AG04450 (cell line): ENCODE data around the gene FYN. TPM values are rescaled to one million over a fixed set of nuclear protein-coding genes. Genes with fewer than 3 reads are reported as not detected.

ENCODE experiments used
- CTCF ChIA-PET: fragments of 300-600, 350-600 bp; formaldehyde crosslinking; extraction: SDS; loops from one replicate; lab custom pipeline; 2022; ENCODE audit warnings: antibody characterized with exemption, inconsistent platforms; lab: Charles Lee
- POLR2A ChIA-PET: fragments of 350-600 bp; formaldehyde crosslinking; extraction: SDS; loops from one replicate; lab custom pipeline; 2021; ENCODE audit warnings: antibody characterized with exemption, inconsistent platforms; lab: Yijun Ruan, JAX
- DNase-seq: peaks from one replicate; pipeline ENCODE4 v3.0.0-alpha.2; 2011; ENCODE audit warnings: low read depth, low spot score
- H3K27ac ChIP-seq: one replicate; pipeline ENCODE4 v1.5.1; 2012; ENCODE audit warnings: low read depth, low read length, control low read depth
- H3K27me3 ChIP-seq: one replicate; pipeline ENCODE4 v1.6.0; 2012; ENCODE audit warnings: low read length; ENCODE audit not compliant: control insufficient read depth, insufficient read depth
- H3K4me3 ChIP-seq: 2 replicates; pipeline ENCODE4 v1.5.1; 2011; ENCODE audit warnings: mild to moderate bottlenecking, low read depth, low read length, control low read depth
- H3K9me3 ChIP-seq: 2 replicates; pipeline ENCODE4 v1.5.1; 2012; ENCODE audit warnings: low read length; ENCODE audit not compliant: control insufficient read depth, insufficient read depth
- CTCF ChIP-seq: IDR thresholded peaks from 2 replicates; pipeline ENCODE4 v1.5.1; 2011; ENCODE audit warnings: low read depth, low read length, control low read depth, inconsistent platforms
- polyA plus RNA-seq: library from polyadenylated mRNA; depleted of rRNA; stranded (reverse); fragments of >200 nt; gene quantifications from 2 replicates; pipeline ENCODE4 v1.2.3, GENCODE V29; 2011

The FYN gene
- polyA plus RNA-seq, 1 experiment: 29.0 TPM

DNA sequence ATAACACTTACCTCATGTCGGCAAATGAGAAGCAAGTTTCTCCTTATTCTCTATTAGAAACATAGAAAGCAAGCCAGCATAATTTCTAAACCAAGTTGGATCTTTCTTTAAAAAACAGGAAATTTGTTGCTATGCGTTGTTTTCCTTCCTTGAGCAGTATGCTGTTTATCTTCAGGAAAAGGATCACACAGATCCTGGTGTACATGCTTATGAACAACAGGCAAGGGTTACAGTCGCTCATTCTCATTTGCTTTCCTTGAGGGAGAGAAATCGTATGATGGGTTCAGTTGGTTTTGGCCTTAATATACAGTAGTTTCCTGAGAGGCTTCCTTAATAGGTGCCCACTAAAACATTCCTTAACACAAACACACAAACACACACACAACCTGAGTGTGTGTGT is 118.8 kb downstream of the FYN start:
- Histone ChIP-seq H3K9me3 (no peaks in the 10 kb centered on the region), H3K27me3 (no peaks in the 10 kb centered on the region), H3K27ac (no peak overlapping the region), H3K4me3 (no peak overlapping the region)
- ChIA-PET CTCF (interaction anchor here (0.5 to 2.5 kb wide), 2 partner anchors 243 to 289 kb away, joined by 3 to 6 read pairs; no protein-coding TSS in a partner anchor), POLR2A (no interaction called here)
- no peak for DNase-seq
- TF ChIP-seq CTCF: no peak

DNA sequence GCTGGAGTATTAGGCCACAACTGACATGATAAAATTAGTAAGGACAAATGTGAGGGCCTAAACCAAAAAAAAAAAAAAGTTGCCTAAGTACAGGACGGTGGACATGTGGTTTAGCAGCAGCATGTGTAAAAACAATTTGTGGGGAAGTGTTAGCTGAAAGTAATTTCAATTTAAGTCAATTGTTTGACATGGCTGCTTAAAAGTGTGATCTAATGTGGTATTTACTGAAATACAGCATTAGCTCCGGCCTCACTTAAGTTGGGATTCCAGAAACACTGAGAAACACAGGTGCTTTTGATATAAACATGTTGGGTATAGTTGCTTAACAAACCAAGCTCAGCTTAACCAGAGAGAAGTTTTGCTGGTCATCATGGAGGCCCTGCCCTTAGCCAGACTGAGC is 119.7 kb downstream of the FYN start:
- DNase-seq: no peak
- no peaks in the 10 kb centered on the region for H3K27me3 ChIP-seq
- no peak overlapping the region for H3K4me3 ChIP-seq
- no peak overlapping the region for H3K27ac ChIP-seq
- no peaks in the 10 kb centered on the region for H3K9me3 ChIP-seq
- ChIA-PET POLR2A (no interaction called here), CTCF (interaction anchor here (0.7 kb wide), 1 partner anchor 1218 kb away, joined by 5 read pairs; no protein-coding TSS in a partner anchor)
- no peak for TF ChIP-seq CTCF

- Histone ChIP-seq H3K27me3 (no peaks in the 10 kb centered on the region), H3K4me3 (no peak overlapping the region), H3K9me3 (no peaks in the 10 kb centered on the region), H3K27ac (no peak overlapping the region)
- no peak for TF ChIP-seq CTCF
- ChIA-PET CTCF (interaction anchor here (0.6 kb wide), 1 partner anchor 99 kb away, joined by 3 read pairs; no protein-coding TSS in a partner anchor), POLR2A (no interaction called here)
- no peak for DNase-seq
Observed at GRCh38 chr6:111752476-111752875, 120.8 kb downstream of the FYN start.

DNA sequence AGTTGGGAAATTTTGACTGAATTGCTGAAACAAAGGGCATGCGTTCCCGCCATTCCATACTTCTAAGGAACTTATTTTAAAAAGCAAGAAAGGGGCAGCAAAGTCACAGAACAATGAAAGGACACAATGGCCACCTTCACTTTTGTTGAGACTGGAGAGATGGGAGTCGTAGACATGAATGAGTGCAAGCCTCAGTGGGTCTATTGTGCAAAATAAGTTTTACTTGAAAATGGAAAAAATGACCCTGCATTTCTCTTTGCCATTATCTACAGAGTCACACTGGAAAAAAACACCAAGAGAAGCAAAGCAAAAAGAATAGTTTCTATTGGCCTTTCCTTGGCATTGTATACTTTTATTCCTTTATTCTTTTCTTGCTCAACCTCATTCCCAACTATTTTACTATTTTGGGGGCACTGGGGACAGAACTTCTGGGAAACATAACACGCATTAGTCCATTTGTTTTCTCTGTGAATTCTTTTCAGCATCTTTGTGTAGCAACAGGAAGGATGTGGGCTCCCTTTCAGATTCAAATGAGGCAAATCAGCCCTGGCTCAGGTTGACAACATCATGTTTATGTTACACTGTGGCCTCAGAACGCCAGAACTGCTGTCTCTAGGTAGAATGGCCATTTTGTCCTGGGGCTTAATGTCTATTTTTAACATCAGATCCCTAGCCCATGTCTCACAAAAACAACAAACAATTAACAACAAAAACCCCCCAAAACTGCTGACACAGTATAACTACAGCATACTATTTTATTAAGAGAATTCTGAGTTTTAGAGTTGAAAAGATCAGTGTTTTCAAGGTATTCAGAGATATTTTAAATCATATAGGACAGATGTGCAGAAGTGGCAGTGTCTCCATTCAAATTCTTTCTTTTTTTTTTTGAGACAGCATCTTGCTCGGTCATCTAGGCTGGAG is 122.2 kb downstream of the FYN start:
- Histone ChIP-seq H3K27me3 (no peaks in the 10 kb centered on the region), H3K9me3 (no peaks in the 10 kb centered on the region), H3K4me3 (no peak overlapping the region), H3K27ac (no peak overlapping the region)
- ChIA-PET POLR2A (no interaction called here), CTCF (interaction anchor here (1.0 kb wide), 1 partner anchor 277 kb away, joined by 3 read pairs; no protein-coding TSS in a partner anchor)
- no peak for TF ChIP-seq CTCF
- no peak for DNase-seq

- no peak overlapping the region for H3K27ac ChIP-seq
- no peak for DNase-seq
- H3K4me3 ChIP-seq: no peak overlapping the region
- no peaks in the 10 kb centered on the region for H3K27me3 ChIP-seq
- CTCF ChIA-PET: no interaction called here
- POLR2A ChIA-PET: no interaction called here
- TF ChIP-seq CTCF: no peak
- no peaks in the 10 kb centered on the region for H3K9me3 ChIP-seq
Observed at GRCh38 chr6:111750153-111750552, 123.1 kb downstream of the FYN start.
